Endothelial cell of umbilical vein (primary cell): ENCODE data around the gene RSPO3. TPM values are rescaled to one million over a fixed set of nuclear protein-coding genes. Genes with fewer than 3 reads are reported as not detected.

ENCODE experiments used
- BruUV-seq: library from RNA; stranded (reverse); fragments of 400-500 nt; replicated peaks from 2 replicates; lab custom pipeline; 2021; lab: Mats Ljungman, UMichigan
- CTCF ChIA-PET: fragments of 300-600, 350-600 bp; sonication (Branson Sonifier 250); formaldehyde crosslinking; loops from one replicate; lab custom pipeline; 2021; ENCODE audit warnings: antibody characterized with exemption, inconsistent platforms; lab: Charles Lee
- POLR2A ChIA-PET: fragments of 300-600, 350-600 bp; sonication (Branson Sonifier 250); formaldehyde crosslinking; loops from one replicate; lab custom pipeline; 2021; ENCODE audit warnings: antibody characterized with exemption, inconsistent platforms; lab: Charles Lee
- DNase-seq: peaks from one replicate; pipeline ENCODE4 v3.0.0-alpha.2; 2011; ENCODE audit warnings: low read depth, low spot score
- FAIRE-seq: peaks from 2 replicates; lab custom pipeline; 2011; peaks lifted over from hg19 to GRCh38; lab: Jason Lieb, UNC
- H2AFZ ChIP-seq: 2 replicates; pipeline ENCODE4 v1.6.0; 2012; ENCODE audit warnings: low read depth, low read length, control low read depth, inconsistent platforms
- H3K27ac ChIP-seq: 2 replicates; pipeline ENCODE4 v1.5.1; 2011; ENCODE audit warnings: low read depth, mild to moderate bottlenecking, control low read depth, low read length, moderate library complexity; ENCODE audit not compliant: insufficient read depth
- H3K27me3 ChIP-seq, 2 experiments: 2 replicates each; pipeline versions ENCODE4 v1.6.0 to v1.6.1; 2011; ENCODE audit warnings: low read length in 2 of 2, mixed read lengths in 1 of 2; ENCODE audit not compliant: control insufficient read depth in 2 of 2, insufficient read depth in 2 of 2
- H3K36me3 ChIP-seq, 2 experiments: 2 replicates in 1 of 2; 3 replicates in 1 of 2; pipeline ENCODE4 v1.5.1; 2011; ENCODE audit warnings: low read length in 2 of 2, mild to moderate bottlenecking in 1 of 2, moderate library complexity in 1 of 2; ENCODE audit not compliant: control insufficient read depth in 2 of 2, insufficient read depth in 2 of 2; ENCODE audit errors: extremely low read depth in 1 of 2
- H3K4me1 ChIP-seq: 3 replicates; pipeline ENCODE4 v1.5.1; 2011; ENCODE audit warnings: mild to moderate bottlenecking, low read length; ENCODE audit not compliant: control insufficient read depth, insufficient read depth; ENCODE audit errors: extremely low read depth
- H3K4me2 ChIP-seq: 2 replicates; pipeline ENCODE4 v1.6.1; 2011; ENCODE audit warnings: low read length, control low read depth, mixed read lengths; ENCODE audit not compliant: insufficient read depth
- H3K4me3 ChIP-seq, 3 experiments: fragments of 200-600 bp in 1 of 3; sonication (generic), shearing (Covaris generic) in 1 of 3; replicated peaks in 1 of 3; 2 replicates each; pipeline ENCODE4 v1.5.1; 2011 to 2016; ENCODE audit warnings: control low read depth in 3 of 3, low read length in 3 of 3, mild to moderate bottlenecking in 2 of 3, inconsistent platforms in 1 of 3, low read depth in 1 of 3, moderate library complexity in 1 of 3; ENCODE audit not compliant: insufficient read depth in 1 of 3
- H3K79me2 ChIP-seq: 2 replicates; pipeline ENCODE4 v1.6.0; 2012; ENCODE audit warnings: low read length, inconsistent platforms; ENCODE audit not compliant: control insufficient read depth, insufficient read depth
- H3K9ac ChIP-seq: replicated peaks from 2 replicates; pipeline ENCODE3; 2011; ENCODE audit warnings: low read length, control low read depth; ENCODE audit not compliant: insufficient read depth; ENCODE audit errors: extremely low read depth
- H3K9me1 ChIP-seq: replicated peaks from 3 replicates; pipeline ENCODE4 v1.6.0; 2011; ENCODE audit warnings: mild to moderate bottlenecking, low read length; ENCODE audit not compliant: control insufficient read depth, insufficient read depth; ENCODE audit errors: extremely low read depth
- H3K9me3 ChIP-seq: replicated peaks from 2 replicates; pipeline ENCODE4 v1.5.1; 2012; ENCODE audit warnings: low read length, inconsistent platforms; ENCODE audit not compliant: control insufficient read depth, insufficient read depth
- H4K20me1 ChIP-seq: replicated peaks from 2 replicates; pipeline ENCODE3; 2011; ENCODE audit warnings: mild to moderate bottlenecking, low read length; ENCODE audit not compliant: control insufficient read depth, insufficient read depth; ENCODE audit errors: extremely low read depth
- CTCF ChIP-seq, 2 donors: IDR thresholded peaks; 1 replicate in 1 of 2; 2 replicates in 1 of 2; pipeline ENCODE4 v1.5.1; 2011; ENCODE audit warnings: low read length in 2 of 2, mild to moderate bottlenecking in 2 of 2, moderate library complexity in 2 of 2, control low read depth in 1 of 2, inconsistent platforms in 1 of 2, low read depth in 1 of 2; ENCODE audit not compliant: insufficient read depth in 1 of 2; ENCODE audit errors: extremely low read depth in 1 of 2
- EZH2 ChIP-seq: IDR thresholded peaks from 2 replicates; pipeline ENCODE4 v1.6.1; 2012; ENCODE audit warnings: borderline replicate concordance, low read depth, mild to moderate bottlenecking, moderate library complexity, low read length, inconsistent platforms; ENCODE audit not compliant: severe bottlenecking
- FOS ChIP-seq: IDR thresholded peaks from 2 replicates; pipeline ENCODE4 v1.6.1; 2011; ENCODE audit warnings: mild to moderate bottlenecking, low read length, moderate library complexity, borderline replicate concordance; ENCODE audit not compliant: insufficient read depth
- GATA2 ChIP-seq: IDR thresholded peaks from 2 replicates; pipeline ENCODE4 v1.7.0; 2011; ENCODE audit warnings: low read depth, mild to moderate bottlenecking, moderate library complexity, mixed read lengths, low read length; ENCODE audit not compliant: insufficient read length, insufficient read depth
- JUN ChIP-seq: IDR thresholded peaks from 2 replicates; pipeline ENCODE4 v1.6.1; 2011; ENCODE audit warnings: borderline replicate concordance, low read depth; ENCODE audit not compliant: insufficient read length, insufficient read depth
- MYC ChIP-seq: IDR thresholded peaks from one replicate; pipeline ENCODE4 v1.6.1; 2011; ENCODE audit warnings: mild to moderate bottlenecking, low read depth, low read length
- POLR2A ChIP-seq: IDR thresholded peaks from 2 replicates; pipeline ENCODE4 v1.6.1; 2012; ENCODE audit warnings: low read depth, mild to moderate bottlenecking, control low read depth, low read length
- POLR2AphosphoS5 ChIP-seq: IDR thresholded peaks from 2 replicates; pipeline ENCODE4 v1.6.1; 2012; ENCODE audit warnings: low read depth, mild to moderate bottlenecking, control low read depth, low read length, moderate library complexity; ENCODE audit not compliant: insufficient read depth
- dilution Hi-C: fragments of 300-500 bp; cut with MboI; formaldehyde crosslinking; loops from one replicate; pipeline ENCODE4 v1.15.0; 2019; ENCODE audit warnings: low sequenced_read_pairs; ENCODE audit not compliant: extremely low pct_ligation_motif_present
- intact Hi-C: fragments of 100-400 bp; cut with micrococcal nuclease; formaldehyde crosslinking; loops from one replicate; pipeline ENCODE4 v1.10.0; 2022
- polyA plus RNA-seq, 4 experiments: library from polyadenylated mRNA; depleted of rRNA in 3 of 4; stranded (reverse) in 3 of 4; unstranded in 1 of 4; fragments of >200 nt; gene quantifications; 2 replicates each; pipeline versions ENCODE4 v1.2.1 to v1.2.3, GENCODE V29; 2011 to 2012; ENCODE audit warnings: missing spikeins in 1 of 4
- total RNA-seq: library from RNA; stranded (reverse); gene quantifications from 2 replicates; pipeline ENCODE4 v1.2.3, GENCODE V29; 2021
- TF ChIP-seq, protein P1 (sequence below): IDR thresholded peaks from 2 replicates; pipeline ENCODE4 v1.6.1; 2011; ENCODE audit not compliant: insufficient read depth, insufficient read length

RSPO3 gene
- total and polyA plus RNA-seq, 2 donors (not counting 3 experiments of a cell fraction or from before 2014, with no cell fraction given), result 1.8 to 11.1 TPM

GRCh38 chr6:127146932-127147331, 28.5 kb downstream of the RSPO3 start:
- FAIRE-seq (peak; percentile 84), DNase-seq (peak; percentile 90)
- Histone ChIP-seq H2AFZ (peak overlapping the region; percentile 23), H3K4me2 (peak overlapping the region; percentile 64), H3K9ac (no peak overlapping the region), H3K27ac (peak overlapping the region; percentile 46), H3K36me3 (no peaks in the 10 kb centered on the region), H3K79me2 (no peaks in the 10 kb centered on the region), H3K4me3 (peak overlapping the region in 1 of 3 experiments; percentile 15), H3K27me3 (no peaks in the 10 kb centered on the region), H4K20me1 (no peaks in the 10 kb centered on the region), H3K4me1 (peaks cover 21% of the 10 kb centered on the region), H3K9me1 (no peaks in the 10 kb centered on the region), H3K9me3 (no peaks in the 10 kb centered on the region)
- TF ChIP-seq FOS, result peak; percentile 89
- TF ChIP-seq JUN, result peak; percentile 43
- TF ChIP-seq GATA2, result peak; percentile 75
- TF ChIP-seq, protein P1, sequence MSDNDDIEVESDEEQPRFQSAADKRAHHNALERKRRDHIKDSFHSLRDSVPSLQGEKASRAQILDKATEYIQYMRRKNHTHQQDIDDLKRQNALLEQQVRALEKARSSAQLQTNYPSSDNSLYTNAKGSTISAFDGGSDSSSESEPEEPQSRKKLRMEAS, result no peak
- TF ChIP-seq EZH2, result no peak
- peak; percentile 58 for TF ChIP-seq MYC
- TF ChIP-seq POLR2A, result peak; percentile 37
- TF ChIP-seq POLR2AphosphoS5, result peak; percentile 94
- TF ChIP-seq CTCF (IDR thresholded peaks at IDR 0.05; ENCODE audit: extremely low read depth in 1 of 2, insufficient read depth in 1 of 2, low read depth in 1 of 2, low read length in 2 of 2), result no peak
- ChIA-PET CTCF (interaction anchor here (0.8 to 1.7 kb wide), 10 partner anchors 8 to 1114 kb away, joined by 3 to 8 read pairs (median 4); no protein-coding TSS in a partner anchor), POLR2A (interaction anchor here (0.8 kb wide), 1 partner anchor 13 kb away, joined by 3 read pairs; no protein-coding TSS in a partner anchor)
- BruUV-seq, result no TSS peak
- dilution Hi-C loops (no loop called here), intact Hi-C loops (loop anchor here (1.0 kb wide), 4 partner anchors 13 to 29 kb away; no protein-coding TSS in a partner anchor)
